Measurements from ENCODE around the gene PUS10.

GRCh38 chr2:61055557-61055956, 37.5 kb upstream of the PUS10 start:
- no peak for TF ChIP-seq EZH2phosphoT487 (IDR thresholded peaks at IDR 0.05; ENCODE audit: insufficient read depth, low read depth)
- TF ChIP-seq EZH2 (IDR thresholded peaks at IDR 0.05; ENCODE audit: insufficient read depth, poor library complexity, severe bottlenecking) = no peak
